ENCODE results near the gene UBE4B. TPM values are rescaled to one million over a fixed set of nuclear protein-coding genes. Genes with fewer than 3 reads are reported as not detected.

UBE4B gene
- total and polyA plus RNA-seq, 10 of the 15 experiments (the other 5 are each of a cell fraction or from before 2014, with no cell fraction given) = 2.9 to 32.6 (median 20.7) TPM

DNA sequence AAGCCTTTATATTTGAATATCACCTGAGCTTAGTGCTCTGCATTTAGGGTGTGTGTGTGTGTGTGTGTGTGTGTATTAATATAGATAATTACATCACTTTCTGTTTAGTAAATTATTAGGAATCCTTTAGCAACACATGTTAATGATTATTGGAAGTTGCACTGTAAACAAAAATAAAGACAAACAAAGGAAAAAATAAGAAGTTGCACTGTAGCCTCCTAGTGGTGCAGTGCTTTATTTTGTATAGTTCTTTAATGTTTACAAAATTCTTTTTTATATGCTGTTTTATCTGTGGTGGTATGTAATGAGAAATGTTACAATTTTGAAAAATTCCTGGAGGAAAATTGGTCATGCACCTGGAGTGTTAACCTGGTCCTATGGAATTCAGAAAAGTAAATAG lies 69.2 kb downstream of the UBE4B start:
- Histone ChIP-seq H3K4me2 (ENCODE audit: control insufficient read depth, insufficient read depth) (no peak overlapping the region), H3K27me3 (replicated peaks in 1 of 2; ENCODE audit: control insufficient read depth in 2 of 2, insufficient read depth in 2 of 2, low read length in 1 of 2) (no peaks in the 10 kb centered on the region), H3K27ac (ENCODE audit: control insufficient read depth, insufficient read depth) (no peak overlapping the region), H3K79me2 (ENCODE audit: control insufficient read depth, insufficient read depth, low read length) (no peaks in the 10 kb centered on the region), H3K4me3 (no peak overlapping the region), H4K20me1 (ENCODE audit: control insufficient read depth, insufficient read depth) (no peaks in the 10 kb centered on the region), H3K9ac (ENCODE audit: control insufficient read depth, insufficient read depth, low read length) (no peak overlapping the region), H3K9me3 (replicated peaks; ENCODE audit: control insufficient read depth, insufficient read depth, low read length) (no peaks in the 10 kb centered on the region), H3K36me3 (ENCODE audit: control insufficient read depth in 2 of 2, insufficient read depth in 2 of 2, low read length in 1 of 2) (peaks cover 3 to 6% of the 10 kb centered on the region in 2 experiments; a peak in 3 of 4 replicates), H3K4me1 (ENCODE audit: control insufficient read depth, insufficient read depth, low read length) (no peaks in the 10 kb centered on the region), H2AFZ (ENCODE audit: control insufficient read depth, low read depth, low read length) (no peak overlapping the region)
- ATAC-seq (no peak), DNase-seq (ENCODE audit: low read depth, low spot score) (no peak), FAIRE-seq (no peak)
- POLR2A ChIA-PET = interaction anchor here (1.1 kb wide), 1 partner anchor 39 kb away, joined by 4 read pairs; no protein-coding TSS in a partner anchor
- TF ChIP-seq MAX (IDR thresholded peaks at IDR 0.05; ENCODE audit: low read depth, low read length) = no peak
- no peak for TF ChIP-seq YY1 (IDR thresholded peaks at IDR 0.05; ENCODE audit: low read depth, low read length)
- TF ChIP-seq, protein P1, sequence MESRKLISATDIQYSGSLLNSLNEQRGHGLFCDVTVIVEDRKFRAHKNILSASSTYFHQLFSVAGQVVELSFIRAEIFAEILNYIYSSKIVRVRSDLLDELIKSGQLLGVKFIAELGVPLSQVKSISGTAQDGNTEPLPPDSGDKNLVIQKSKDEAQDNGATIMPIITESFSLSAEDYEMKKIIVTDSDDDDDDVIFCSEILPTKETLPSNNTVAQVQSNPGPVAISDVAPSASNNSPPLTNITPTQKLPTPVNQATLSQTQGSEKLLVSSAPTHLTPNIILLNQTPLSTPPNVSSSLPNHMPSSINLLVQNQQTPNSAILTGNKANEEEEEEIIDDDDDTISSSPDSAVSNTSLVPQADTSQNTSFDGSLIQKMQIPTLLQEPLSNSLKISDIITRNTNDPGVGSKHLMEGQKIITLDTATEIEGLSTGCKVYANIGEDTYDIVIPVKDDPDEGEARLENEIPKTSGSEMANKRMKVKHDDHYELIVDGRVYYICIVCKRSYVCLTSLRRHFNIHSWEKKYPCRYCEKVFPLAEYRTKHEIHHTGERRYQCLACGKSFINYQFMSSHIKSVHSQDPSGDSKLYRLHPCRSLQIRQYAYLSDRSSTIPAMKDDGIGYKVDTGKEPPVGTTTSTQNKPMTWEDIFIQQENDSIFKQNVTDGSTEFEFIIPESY (IDR thresholded peaks at IDR 0.05) = no peak
- no peak for TF ChIP-seq ZNF217 (IDR thresholded peaks at IDR 0.05)
- TF ChIP-seq STAT1 (conservative IDR thresholded peaks at IDR 0.05) = no peak
- TF ChIP-seq CUX1 (IDR thresholded peaks at IDR 0.05; ENCODE audit: insufficient replicate concordance, low read depth, low read length) = no peak
- TF ChIP-seq MXI1 (IDR thresholded peaks at IDR 0.05; ENCODE audit: low read depth, low read length) = no peak
- SMC1A ChIA-PET (ENCODE audit: uncharacterized antibody, unreplicated experiment) = no interaction called here
- in situ Hi-C loops (cut with MboI) (no loop called here), intact Hi-C loops (cut with micrococcal nuclease; ENCODE audit: unreplicated experiment) (no loop called here)
- CTCF ChIA-PET = interaction anchor here (0.6 to 0.7 kb wide), 2 partner anchors 21 to 237 kb away, joined by 3 to 4 read pairs; no protein-coding TSS in a partner anchor
- BruUV-seq (replicated peaks) = no TSS peak
- RAD21 ChIA-PET (ENCODE audit: unreplicated experiment) = no interaction called here
